Activated CD4-positive, alpha-beta T cell treated with anti-CD3 and anti-CD28 coated beads, Interleukin-2, amount 10 ng/mL, durations not matched to agents 24 days and 14 days (primary cell): Measurements from ENCODE around the gene HEMK1. TPM values are rescaled to one million over a fixed set of nuclear protein-coding genes. Genes with fewer than 3 reads are reported as not detected.

ENCODE experiments used
- DNase-seq: peaks from one replicate; pipeline ENCODE4 v3.0.0; 2022
- H3K27ac Mint-ChIP-seq: one replicate; pipeline ENCODE4 v1.8.0; 2022; ENCODE audit warnings: mild to moderate bottlenecking, mixed read lengths
- H3K27me3 Mint-ChIP-seq: one replicate; pipeline ENCODE4 v1.8.0; 2022; ENCODE audit warnings: mixed read lengths
- H3K36me3 Mint-ChIP-seq: one replicate; pipeline ENCODE4 v1.8.0; 2022; ENCODE audit warnings: low read depth, mild to moderate bottlenecking, mixed read lengths
- H3K4me1 Mint-ChIP-seq: one replicate; pipeline ENCODE4 v1.8.0; 2021; ENCODE audit warnings: mixed read lengths
- H3K4me3 Mint-ChIP-seq: one replicate; pipeline ENCODE4 v1.8.0; 2022; ENCODE audit warnings: mild to moderate bottlenecking, moderate library complexity, mixed read lengths
- H3K9me3 Mint-ChIP-seq: one replicate; pipeline ENCODE4 v1.8.0; 2021; ENCODE audit warnings: mixed read lengths
- intact Hi-C: fragments of 100-400 bp; cut with micrococcal nuclease; formaldehyde crosslinking; loops from one replicate; pipeline ENCODE4 v1.15.1; 2023
- total RNA-seq: library from RNA; stranded (reverse); gene quantifications from 2 replicates; pipeline ENCODE4 v1.2.3, GENCODE V29; 2022

Gene HEMK1
- total RNA-seq, 1 donor from 2014 or later, result 66.0 TPM

GRCh38 chr3:50554553-50554952, 14.8 kb upstream of the HEMK1 start:
- no peak overlapping the region for H3K27ac Mint-ChIP-seq
- no peaks in the 10 kb centered on the region for H3K9me3 Mint-ChIP-seq
- peaks cover 12% of the 10 kb centered on the region for H3K4me1 Mint-ChIP-seq

GRCh38 chr3:50557106-50557505, 12.2 kb upstream of the HEMK1 start:
- no peaks in the 10 kb centered on the region for H3K9me3 Mint-ChIP-seq
- peaks cover 2% of the 10 kb centered on the region for H3K27me3 Mint-ChIP-seq
- H3K4me1 Mint-ChIP-seq, result peaks cover 12% of the 10 kb centered on the region
- H3K4me3 Mint-ChIP-seq, result no peak overlapping the region
- intact Hi-C loops, result no loop called here
- H3K27ac Mint-ChIP-seq, result no peak overlapping the region
- no peak for DNase-seq
- H3K36me3 Mint-ChIP-seq, result peaks cover 16% of the 10 kb centered on the region

More at GRCh38 chr3:50554553-50554952, 14.8 kb upstream of the HEMK1 start:
- Mint-ChIP-seq H3K27me3 (peaks cover 2% of the 10 kb centered on the region), H3K36me3 (peaks cover 7% of the 10 kb centered on the region), H3K4me3 (no peak overlapping the region)
- DNase-seq, result peak; percentile 67
- intact Hi-C loops, result no loop called here

- H3K4me3 Mint-ChIP-seq, result no peak overlapping the region
- no peaks in the 10 kb centered on the region for H3K9me3 Mint-ChIP-seq
- no peak overlapping the region for H3K27ac Mint-ChIP-seq
Measured at GRCh38 chr3:50557915-50558314, 11.4 kb upstream of the HEMK1 start.

GRCh38 chr3:50559702-50560101, 9.6 kb upstream of the HEMK1 start:
- Mint-ChIP-seq H3K27me3 (no peaks in the 10 kb centered on the region), H3K4me1 (peaks cover 16% of the 10 kb centered on the region), H3K9me3 (no peaks in the 10 kb centered on the region), H3K27ac (no peak overlapping the region), H3K36me3 (peaks cover 23% of the 10 kb centered on the region), H3K4me3 (no peak overlapping the region)
- no peak for DNase-seq
- intact Hi-C loops, result no loop called here

More at GRCh38 chr3:50557915-50558314, 11.4 kb upstream of the HEMK1 start:
- no peak for DNase-seq
- peaks cover 2% of the 10 kb centered on the region for H3K27me3 Mint-ChIP-seq
- intact Hi-C loops, result no loop called here
- H3K4me1 Mint-ChIP-seq, result peaks cover 9% of the 10 kb centered on the region
- H3K36me3 Mint-ChIP-seq, result peaks cover 16% of the 10 kb centered on the region

GRCh38 chr3:50562861-50563260, 6.5 kb upstream of the HEMK1 start:
- Mint-ChIP-seq H3K4me3 (no peak overlapping the region), H3K4me1 (peaks cover 31% of the 10 kb centered on the region), H3K27me3 (no peaks in the 10 kb centered on the region), H3K36me3 (peaks cover 30% of the 10 kb centered on the region), H3K9me3 (no peaks in the 10 kb centered on the region), H3K27ac (no peak overlapping the region)
- intact Hi-C loops, result no loop called here
- no peak for DNase-seq

- Mint-ChIP-seq H3K4me3 (no peak overlapping the region), H3K36me3 (peaks cover 30% of the 10 kb centered on the region), H3K27ac (no peak overlapping the region), H3K27me3 (no peaks in the 10 kb centered on the region), H3K4me1 (peaks cover 33% of the 10 kb centered on the region), H3K9me3 (no peaks in the 10 kb centered on the region)
- DNase-seq, result no peak
- intact Hi-C loops, result no loop called here
Measured at GRCh38 chr3:50563867-50564266, 5.5 kb upstream of the HEMK1 start.

GRCh38 chr3:50564321-50564720, 5.0 kb upstream of the HEMK1 start:
- no peaks in the 10 kb centered on the region for H3K27me3 Mint-ChIP-seq
- peaks cover 27% of the 10 kb centered on the region for H3K36me3 Mint-ChIP-seq
- peaks cover 33% of the 10 kb centered on the region for H3K4me1 Mint-ChIP-seq
- H3K9me3 Mint-ChIP-seq, result no peaks in the 10 kb centered on the region
- peak overlapping the region; percentile 56 for H3K27ac Mint-ChIP-seq
- no peak overlapping the region for H3K4me3 Mint-ChIP-seq
- intact Hi-C loops, result no loop called here
- no peak for DNase-seq

GRCh38 chr3:50567011-50567385, 2.3 kb upstream of the HEMK1 start:
- Mint-ChIP-seq H3K4me1 (peaks cover 54% of the 10 kb centered on the region), H3K36me3 (peaks cover 36% of the 10 kb centered on the region), H3K27me3 (no peaks in the 10 kb centered on the region), H3K9me3 (no peaks in the 10 kb centered on the region), H3K27ac (peak overlapping the region; percentile 71), H3K4me3 (peak overlapping the region; percentile 98)
- intact Hi-C loops, result loop anchor here (5.0 kb wide), 3 partner anchors 230 to 805 kb away; partner anchors contain the start of gene GNAI2
- DNase-seq, result no peak

GRCh38 chr3:50567386-50568167, 1.7 kb upstream of the HEMK1 start, which contains the start of gene C3orf18:
C3orf18 (minus strand) TSS chr3:50567747; CDS start chr3:50565699, 2,048 bp downstream.
- H3K27ac Mint-ChIP-seq, result peak within 1 kb of the TSS; percentile 99
- H3K9me3 Mint-ChIP-seq, result no peaks in the 10 kb centered on the region
- H3K27me3 Mint-ChIP-seq, result no peaks in the 10 kb centered on the region
- intact Hi-C loops, result loop anchor here (2.0 to 5.0 kb wide), 4 partner anchors 217 to 805 kb away; partner anchors contain the start of genes CYB561D2, GNAI2 and NPRL2
- H3K4me1 Mint-ChIP-seq, result peaks cover 59% of the 10 kb centered on the region
- H3K36me3 Mint-ChIP-seq, result peaks cover 39% of the 10 kb centered on the region
- peak within 1 kb of the TSS; percentile 98 for H3K4me3 Mint-ChIP-seq
- peak; percentile 99 for DNase-seq

GRCh38 chr3:50570508-50571279, 1.4 kb downstream of the HEMK1 start:
- H3K27ac Mint-ChIP-seq, result peak overlapping the region; percentile 99
- peak overlapping the region; percentile 98 for H3K4me3 Mint-ChIP-seq
- H3K36me3 Mint-ChIP-seq, result peaks cover 36% of the 10 kb centered on the region
- intact Hi-C loops, result loop anchor here (5.0 kb wide), 1 partner anchor 397 kb away; no protein-coding TSS in a partner anchor
- peak; percentile 66 for DNase-seq
- peaks cover 71% of the 10 kb centered on the region for H3K4me1 Mint-ChIP-seq
- H3K27me3 Mint-ChIP-seq, result no peaks in the 10 kb centered on the region
- H3K9me3 Mint-ChIP-seq, result no peaks in the 10 kb centered on the region

- peak overlapping the region; percentile 99 for H3K27ac Mint-ChIP-seq
- peaks cover 43% of the 10 kb centered on the region for H3K36me3 Mint-ChIP-seq
- intact Hi-C loops, result loop anchor here (5.0 kb wide), 1 partner anchor 396 kb away; no protein-coding TSS in a partner anchor
- H3K9me3 Mint-ChIP-seq, result no peaks in the 10 kb centered on the region
- no peaks in the 10 kb centered on the region for H3K27me3 Mint-ChIP-seq
- H3K4me1 Mint-ChIP-seq, result peaks cover 71% of the 10 kb centered on the region
- peak overlapping the region; percentile 98 for H3K4me3 Mint-ChIP-seq
- no peak for DNase-seq
Measured at GRCh38 chr3:50571486-50571885, 2.2 kb downstream of the HEMK1 start.

GRCh38 chr3:50572158-50572557, 2.8 kb downstream of the HEMK1 start:
- intact Hi-C loops, result loop anchor here (1.0 to 5.0 kb wide), 4 partner anchors 42 to 813 kb away; partner anchors contain the start of gene MANF

GRCh38 chr3:50572801-50573371, 3.6 kb downstream of the HEMK1 start:
- Mint-ChIP-seq H3K36me3 (peaks cover 52% of the 10 kb centered on the region), H3K4me1 (peaks cover 71% of the 10 kb centered on the region)

More at GRCh38 chr3:50572158-50572557, 2.8 kb downstream of the HEMK1 start:
- Mint-ChIP-seq H3K27ac (peak overlapping the region; percentile 99), H3K36me3 (peaks cover 46% of the 10 kb centered on the region), H3K9me3 (no peaks in the 10 kb centered on the region), H3K27me3 (no peaks in the 10 kb centered on the region), H3K4me1 (peaks cover 67% of the 10 kb centered on the region), H3K4me3 (peak overlapping the region; percentile 98)
- DNase-seq, result peak; percentile 94

More at GRCh38 chr3:50572801-50573371, 3.6 kb downstream of the HEMK1 start:
- Mint-ChIP-seq H3K9me3 (no peaks in the 10 kb centered on the region), H3K27me3 (no peaks in the 10 kb centered on the region), H3K27ac (peak overlapping the region; percentile 99), H3K4me3 (peak overlapping the region; percentile 98)
- DNase-seq, result peak; percentile 84
- intact Hi-C loops, result loop anchor here (1.0 to 5.0 kb wide), 6 partner anchors 15 to 812 kb away; partner anchors contain the start of gene MANF
